ENCODE measurements around the gene RAD51B.

DNA sequence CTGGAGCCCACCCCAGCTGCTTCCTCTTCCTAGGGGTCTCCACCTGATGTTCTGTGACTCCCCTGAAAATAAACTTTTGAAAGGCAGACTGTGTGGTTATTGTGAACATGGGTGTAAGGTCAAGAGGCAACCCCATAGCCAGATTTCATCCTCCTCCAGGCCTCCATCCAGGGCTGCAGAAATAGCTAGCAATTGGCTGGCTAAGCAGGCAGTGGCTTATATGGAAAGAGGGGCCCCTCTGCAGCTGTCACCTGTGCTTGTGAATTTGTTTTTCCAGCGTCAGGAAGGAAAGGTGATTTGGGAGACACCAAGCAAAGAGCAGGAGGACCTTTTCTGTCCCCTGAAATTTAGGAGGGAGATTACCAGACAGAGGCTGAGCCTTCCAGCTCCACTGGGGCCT, 917.5 kb downstream of the RAD51B start:
- TF ChIP-seq, protein P1, sequence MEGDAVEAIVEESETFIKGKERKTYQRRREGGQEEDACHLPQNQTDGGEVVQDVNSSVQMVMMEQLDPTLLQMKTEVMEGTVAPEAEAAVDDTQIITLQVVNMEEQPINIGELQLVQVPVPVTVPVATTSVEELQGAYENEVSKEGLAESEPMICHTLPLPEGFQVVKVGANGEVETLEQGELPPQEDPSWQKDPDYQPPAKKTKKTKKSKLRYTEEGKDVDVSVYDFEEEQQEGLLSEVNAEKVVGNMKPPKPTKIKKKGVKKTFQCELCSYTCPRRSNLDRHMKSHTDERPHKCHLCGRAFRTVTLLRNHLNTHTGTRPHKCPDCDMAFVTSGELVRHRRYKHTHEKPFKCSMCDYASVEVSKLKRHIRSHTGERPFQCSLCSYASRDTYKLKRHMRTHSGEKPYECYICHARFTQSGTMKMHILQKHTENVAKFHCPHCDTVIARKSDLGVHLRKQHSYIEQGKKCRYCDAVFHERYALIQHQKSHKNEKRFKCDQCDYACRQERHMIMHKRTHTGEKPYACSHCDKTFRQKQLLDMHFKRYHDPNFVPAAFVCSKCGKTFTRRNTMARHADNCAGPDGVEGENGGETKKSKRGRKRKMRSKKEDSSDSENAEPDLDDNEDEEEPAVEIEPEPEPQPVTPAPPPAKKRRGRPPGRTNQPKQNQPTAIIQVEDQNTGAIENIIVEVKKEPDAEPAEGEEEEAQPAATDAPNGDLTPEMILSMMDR (IDR thresholded peaks at IDR 0.05): no peak
- TF ChIP-seq POLR2A (IDR thresholded peaks at IDR 0.05) (no peak), EP300 (IDR thresholded peaks at IDR 0.05; ENCODE audit: low read depth) (no peak), POLR2AphosphoS5 (IDR thresholded peaks at IDR 0.05) (no peak)
